ENCODE results near the gene KIAA0232.
"Not testable (repeated sequence)": the region's sequence is repeated elsewhere in the genome, so short reads cannot be mapped to it uniquely, and the experiment has no call there.

The KIAA0232 gene

GRCh38 chr4:6887591-6888371 is 105.3 kb downstream of the KIAA0232 start:
- no peak for DNase-seq

GRCh38 chr4:6888506-6889071 is 106.1 kb downstream of the KIAA0232 start:
- no peak for DNase-seq

- no peak for DNase-seq
Observed at GRCh38 chr4:6889101-6889735, 106.7 kb downstream of the KIAA0232 start.

GRCh38 chr4:6889736-6890324 is 107.3 kb downstream of the KIAA0232 start:
- DNase-seq = no peak

- DNase-seq = no peak
Observed at GRCh38 chr4:6890358-6890757, 107.8 kb downstream of the KIAA0232 start.

GRCh38 chr4:6890971-6891370 is 108.4 kb downstream of the KIAA0232 start:
- not testable (repeated sequence) for DNase-seq

- peak; percentile 64 for DNase-seq
Observed at GRCh38 chr4:6891436-6892170, 109.1 kb downstream of the KIAA0232 start.

- DNase-seq = peak; percentile 91
Observed at GRCh38 chr4:6892190-6892908, 109.8 kb downstream of the KIAA0232 start.

GRCh38 chr4:6892909-6893202 is 110.3 kb downstream of the KIAA0232 start:
- DNase-seq = no peak

- peak; percentile 63 for DNase-seq
Observed at GRCh38 chr4:6893449-6894085, 111.0 kb downstream of the KIAA0232 start.

- no peak for DNase-seq
Observed at GRCh38 chr4:6894086-6894478, 111.6 kb downstream of the KIAA0232 start.

GRCh38 chr4:6894528-6895498 is 112.3 kb downstream of the KIAA0232 start:
- no peak for DNase-seq

GRCh38 chr4:6896035-6896434 is 113.5 kb downstream of the KIAA0232 start:
- no peak for DNase-seq

GRCh38 chr4:6898763-6899162 is 116.2 kb downstream of the KIAA0232 start:
- DNase-seq = no peak

- DNase-seq = no peak
Observed at GRCh38 chr4:6900181-6900812, 117.8 kb downstream of the KIAA0232 start.

GRCh38 chr4:6900956-6901355 is 118.4 kb downstream of the KIAA0232 start:
- DNase-seq = no peak

- DNase-seq = no peak
Observed at GRCh38 chr4:6901669-6902317, 119.3 kb downstream of the KIAA0232 start.

GRCh38 chr4:6902318-6903042 is 120.0 kb downstream of the KIAA0232 start:
- no peak for DNase-seq

Data from GF-D8 (cell line).